Uterus (tissue), 4 donors: Measurements from ENCODE around the gene TSHZ2. TPM values are rescaled to one million over a fixed set of nuclear protein-coding genes. Genes with fewer than 3 reads are reported as not detected.

Source experiments
- DNase-seq, 2 donors: peaks; one replicate each; pipeline ENCODE4 v3.0.0-alpha.2; 2019 to 2020
- H3K27ac ChIP-seq, 2 donors: fragments of 200-600 bp; sonication (generic); 1 replicate in 1 of 2; 2 replicates in 1 of 2; pipeline ENCODE4 v1.5.1; 2016 to 2018
- H3K27me3 ChIP-seq, 2 donors: fragments of 200-600 bp; sonication (generic); one replicate each; pipeline ENCODE4 v1.5.1; 2018 to 2019; ENCODE audit warnings: control low read depth in 1 of 2
- H3K36me3 ChIP-seq, 2 donors: fragments of 200-600 bp; sonication (generic); one replicate each; pipeline ENCODE4 v1.5.1; 2019; ENCODE audit warnings: control low read depth in 1 of 2
- H3K4me1 ChIP-seq, 2 donors: fragments of 200-600 bp; sonication (generic); one replicate each; pipeline ENCODE4 v1.5.1; 2018 to 2019; ENCODE audit warnings: control low read depth in 1 of 2
- H3K4me3 ChIP-seq, 2 donors: fragments of 200-600 bp; sonication (generic); 1 replicate in 1 of 2; 2 replicates in 1 of 2; pipeline ENCODE4 v1.5.1; 2018 to 2019; ENCODE audit warnings: mild to moderate bottlenecking in 1 of 2
- H3K9me3 ChIP-seq, 2 donors: fragments of 200-600 bp; sonication (generic); one replicate each; pipeline ENCODE4 v1.5.1; 2019; ENCODE audit warnings: control low read depth in 1 of 2
- CTCF ChIP-seq, 4 experiments: fragments of 200-600 bp in 2 of 4; fragments of 450-650 bp in 2 of 4; sonication (generic) in 2 of 4; IDR thresholded peaks; one replicate each; pipeline ENCODE4 v1.5.1; 2016 to 2019; ENCODE audit warnings: antibody characterized with exemption in 4 of 4, mild to moderate bottlenecking in 2 of 4, moderate library complexity in 1 of 4
- POLR2A ChIP-seq, 2 donors: fragments of 450-650 bp; IDR thresholded peaks; one replicate each; pipeline ENCODE4 v1.6.1; 2016; ENCODE audit warnings: antibody characterized with exemption in 2 of 2, mild to moderate bottlenecking in 1 of 2, moderate library complexity in 1 of 2
- intact Hi-C: fragments of 100-400 bp; cut with DNase I; formaldehyde crosslinking; loops from one replicate; pipeline ENCODE4 v1.15.1; 2023; ENCODE audit warnings: low total_unique reads
- total RNA-seq, 4 donors: library from RNA; depleted of rRNA in 3 of 4; stranded (reverse); fragments of >200 nt in 3 of 4; gene quantifications; one replicate each; pipeline versions ENCODE4 v1.1.0 to v1.2.4, GENCODE V29; 2014 to 2023
- donor health status: DM: yes; HTN: yes; CAD: no.

The TSHZ2 gene
- total RNA-seq, 4 donors from 2014 or later = 22.0 to 50.1 (median 33.1) TPM

GRCh38 chr20:53027089-53027488 is 54.9 kb downstream of the TSHZ2 start:
- Histone ChIP-seq H3K36me3 (no peaks in the 10 kb centered on the region), H3K4me3 (no peak overlapping the region), H3K27me3 (no peaks in the 10 kb centered on the region), H3K9me3 (no peaks in the 10 kb centered on the region), H3K27ac (no peak overlapping the region), H3K4me1 (peaks cover 0 to 4% of the 10 kb centered on the region in 2 donors)
- TF ChIP-seq POLR2A (IDR thresholded peaks at IDR 0.05) (no peak), CTCF (IDR thresholded peaks at IDR 0.05) (no peak)
- no peak for DNase-seq
- intact Hi-C loops = no loop called here

GRCh38 chr20:53028337-53029007 is 56.3 kb downstream of the TSHZ2 start:
- no peaks in the 10 kb centered on the region for H3K9me3 ChIP-seq
- peaks cover 0 to 4% of the 10 kb centered on the region in 2 donors for H3K4me1 ChIP-seq
- no peak for DNase-seq
- H3K36me3 ChIP-seq = no peaks in the 10 kb centered on the region
- H3K27ac ChIP-seq = no peak overlapping the region
- no peaks in the 10 kb centered on the region for H3K27me3 ChIP-seq
- intact Hi-C loops = no loop called here
- TF ChIP-seq POLR2A (IDR thresholded peaks at IDR 0.05) (no peak), CTCF (IDR thresholded peaks at IDR 0.05) (no peak)
- H3K4me3 ChIP-seq = no peak overlapping the region

- DNase-seq = no peak
- intact Hi-C loops = no loop called here
- Histone ChIP-seq H3K4me3 (no peak overlapping the region), H3K27ac (no peak overlapping the region), H3K4me1 (peaks cover 0 to 4% of the 10 kb centered on the region in 2 donors), H3K36me3 (no peaks in the 10 kb centered on the region), H3K9me3 (no peaks in the 10 kb centered on the region), H3K27me3 (no peaks in the 10 kb centered on the region)
- TF ChIP-seq POLR2A (IDR thresholded peaks at IDR 0.05) (no peak), CTCF (IDR thresholded peaks at IDR 0.05) (no peak)
Observed at GRCh38 chr20:53030061-53030460, 57.9 kb downstream of the TSHZ2 start.

- peaks cover 0 to 4% of the 10 kb centered on the region in 2 donors for H3K4me1 ChIP-seq
- intact Hi-C loops = no loop called here
- peak overlapping the region; percentile 61 to 74 for H3K27ac ChIP-seq
- no peaks in the 10 kb centered on the region for H3K9me3 ChIP-seq
- H3K4me3 ChIP-seq = no peak overlapping the region
- no peaks in the 10 kb centered on the region for H3K36me3 ChIP-seq
- no peak for DNase-seq
- TF ChIP-seq CTCF (IDR thresholded peaks at IDR 0.05) = no peak
- TF ChIP-seq POLR2A (IDR thresholded peaks at IDR 0.05) = no peak
- no peaks in the 10 kb centered on the region for H3K27me3 ChIP-seq
Observed at GRCh38 chr20:53032046-53032445, 59.9 kb downstream of the TSHZ2 start.

GRCh38 chr20:53032478-53032932 is 60.3 kb downstream of the TSHZ2 start:
- DNase-seq = peak; percentile 59 to 82
- Histone ChIP-seq H3K27ac (peak overlapping the region; percentile 61 to 74), H3K27me3 (no peaks in the 10 kb centered on the region), H3K4me1 (peaks cover 0 to 4% of the 10 kb centered on the region in 2 donors), H3K4me3 (no peak overlapping the region), H3K9me3 (no peaks in the 10 kb centered on the region), H3K36me3 (no peaks in the 10 kb centered on the region)
- no peak for TF ChIP-seq POLR2A (IDR thresholded peaks at IDR 0.05)
- TF ChIP-seq CTCF (IDR thresholded peaks at IDR 0.05) = no peak
- intact Hi-C loops = no loop called here
